HG03108 (cell line): ENCODE measurements around the gene FOSL2.

Experiments
- ATAC-seq: cut with Tn5 transposase; IDR thresholded peaks from one replicate; pipeline ENCODE4 v1.9.1; 2021; ENCODE audit warnings: moderate library complexity; ENCODE audit not compliant: unreplicated experiment

FOSL2 gene

DNA sequence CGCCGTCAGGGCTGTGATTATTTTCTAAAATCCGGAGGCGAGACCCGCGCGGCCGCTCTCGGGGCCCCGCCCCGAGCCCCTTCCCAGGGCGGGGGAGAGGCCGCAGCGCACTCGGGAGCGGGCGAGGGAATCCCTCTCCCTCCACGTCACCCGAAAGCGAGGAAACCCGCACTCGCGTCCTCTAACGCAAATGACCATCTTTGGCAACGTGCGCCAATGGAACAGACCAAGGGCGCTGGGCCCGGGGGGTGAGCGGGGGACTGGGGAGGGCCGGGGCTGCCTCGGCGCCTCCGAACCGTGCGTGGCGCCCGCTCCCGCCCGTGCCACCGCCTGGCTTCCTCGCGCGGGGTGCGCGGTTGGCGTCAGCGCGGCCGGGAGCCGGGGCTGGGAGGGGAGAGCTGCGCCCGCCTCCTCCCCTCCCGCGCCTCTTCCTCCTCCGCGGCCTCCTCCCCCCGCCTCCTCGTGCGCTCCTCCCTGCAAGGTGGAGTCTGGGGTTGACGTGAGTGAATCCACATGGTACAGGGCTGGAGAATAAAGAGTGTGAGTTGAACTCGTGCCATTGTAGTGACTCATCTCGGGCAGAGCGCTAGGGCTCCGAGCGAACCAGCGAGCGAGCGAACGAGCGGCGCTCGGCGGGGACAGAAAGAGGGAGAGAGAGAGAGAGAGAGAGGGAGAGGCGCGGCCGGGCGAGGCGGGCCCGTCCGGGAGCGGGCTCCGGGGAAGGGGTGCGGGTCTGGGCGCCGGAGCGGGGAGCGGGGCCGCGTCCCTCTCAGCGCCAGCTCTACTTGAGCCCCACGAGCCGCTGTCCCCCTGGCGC is at the start of gene FOSL2:
Gene FOSL2 (plus strand): TSS at position 562 of the 817 bp plus-strand sequence. CDS start 863 bp downstream, outside the sequence.
- ATAC-seq: peak; percentile 77

DNA sequence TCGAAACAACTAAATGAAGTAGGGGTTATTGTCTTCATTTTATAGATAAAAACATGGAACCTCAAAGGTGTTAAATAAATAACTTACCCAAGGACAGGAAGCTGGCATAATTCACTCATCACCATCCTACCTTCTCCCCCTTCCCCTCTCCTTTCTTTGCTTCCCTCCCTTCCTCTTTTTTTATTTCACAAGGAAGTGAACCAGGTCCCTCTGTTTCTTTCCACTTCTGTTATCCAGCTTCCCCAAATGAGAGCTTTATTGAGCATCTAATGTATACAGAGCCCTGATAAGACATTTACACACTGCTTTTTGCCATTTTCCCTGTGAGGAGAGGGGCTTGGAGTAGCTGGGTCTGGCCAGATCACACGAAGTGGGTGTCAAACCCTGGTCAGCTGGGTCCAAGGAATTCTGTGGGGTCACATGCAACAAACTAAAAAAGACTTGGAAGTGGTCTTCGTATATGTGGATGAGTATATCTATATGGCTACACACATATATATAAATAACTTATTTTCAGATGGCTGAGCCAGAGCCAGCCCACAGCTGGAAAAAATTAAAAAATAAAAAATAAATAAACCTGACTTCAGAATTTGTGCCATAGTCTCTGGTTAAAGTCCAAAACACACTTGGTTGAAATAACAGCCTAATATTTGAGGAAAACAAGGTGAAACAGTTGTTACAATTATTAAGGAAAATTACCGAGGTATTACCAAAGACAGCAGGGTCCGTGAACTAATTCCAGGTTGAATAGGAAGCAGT is 49.3 kb upstream of the FOSL2 start:
- no peak for ATAC-seq

DNA sequence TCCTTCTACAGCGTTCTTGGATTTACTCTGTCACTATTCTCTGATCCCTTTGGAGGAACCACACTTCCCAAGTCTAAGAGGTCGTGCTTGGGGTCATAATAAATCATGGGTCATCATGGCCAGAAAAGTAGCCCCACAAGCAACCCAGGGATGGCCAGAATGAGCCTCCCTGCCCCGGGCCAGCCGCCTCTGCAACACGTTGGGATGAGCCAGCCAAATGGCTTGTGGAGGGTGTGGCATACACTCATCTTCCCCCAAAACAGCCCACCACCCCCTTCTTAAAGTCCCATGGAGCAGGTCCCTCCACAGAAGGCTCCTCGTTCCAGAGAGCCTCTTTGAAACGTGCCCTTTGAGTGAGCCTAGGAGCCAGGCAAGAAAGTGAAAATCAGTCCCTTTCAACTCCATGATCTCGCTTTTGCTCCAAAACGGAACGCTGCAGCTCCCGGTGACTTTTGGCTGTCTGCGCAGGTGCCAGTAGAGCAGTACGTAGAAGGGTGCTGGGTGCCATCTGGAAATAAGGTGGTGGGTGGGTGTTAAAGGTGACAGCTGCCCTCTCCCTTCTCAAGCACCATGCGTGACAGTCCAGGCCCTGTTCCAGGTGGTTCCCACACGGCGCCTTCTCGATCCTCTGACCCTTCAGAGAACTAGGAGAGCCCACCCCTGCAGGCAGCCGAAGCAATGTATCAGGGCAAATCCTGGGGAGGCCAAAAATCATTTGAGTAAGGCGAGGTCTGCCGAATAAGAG is 48.5 kb upstream of the FOSL2 start:
- ATAC-seq: no peak

DNA sequence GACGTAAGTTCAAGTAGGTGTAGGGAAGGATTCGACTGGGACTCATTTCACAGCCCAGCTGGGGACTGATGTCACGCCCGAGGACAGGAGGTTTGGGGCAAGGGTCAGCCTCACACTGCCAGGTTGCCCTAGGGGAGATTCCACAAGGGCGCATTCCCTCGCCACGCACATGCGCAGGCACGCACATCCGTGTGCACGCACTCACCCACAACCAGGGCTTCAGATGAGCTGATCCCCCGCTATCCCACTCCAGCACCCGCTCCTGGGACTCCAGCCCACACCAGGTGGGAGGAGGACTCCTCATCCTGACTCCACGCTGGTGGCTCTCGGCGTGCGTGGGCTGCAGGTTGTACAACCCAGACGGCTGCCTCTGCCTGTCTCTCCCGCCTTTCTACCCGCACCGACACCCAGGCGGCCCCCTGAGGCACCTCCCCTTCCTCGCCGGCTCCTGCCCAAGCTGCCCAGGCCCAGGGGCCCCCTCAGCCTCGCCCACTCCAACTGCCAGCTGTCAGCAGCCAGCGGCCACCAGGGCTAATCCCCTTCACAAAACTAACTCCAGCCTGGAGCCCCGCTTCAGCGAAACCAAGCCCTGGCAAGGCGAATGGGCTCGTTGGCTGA is 47.8 kb upstream of the FOSL2 start:
- no peak for ATAC-seq

DNA sequence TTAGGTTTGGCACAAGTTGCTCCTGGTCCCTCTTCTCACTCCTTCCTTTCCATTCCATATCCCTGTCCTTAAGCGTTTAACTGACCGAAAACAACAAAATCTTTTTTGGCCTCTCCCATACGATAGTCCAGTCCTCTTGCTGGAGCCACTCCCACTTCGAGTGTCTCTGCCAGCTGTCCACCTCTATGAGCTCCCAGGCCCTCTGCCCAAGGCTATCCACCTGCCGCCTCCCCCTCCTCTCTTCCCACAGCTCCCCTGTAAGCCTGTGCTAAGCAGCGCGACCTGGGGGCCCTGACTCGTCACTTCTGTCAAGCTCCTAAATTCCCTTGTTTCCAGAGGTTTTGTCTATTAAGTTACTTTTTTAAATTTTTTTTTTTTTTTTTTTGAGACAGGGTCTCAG is 47.0 kb upstream of the FOSL2 start:
- ATAC-seq: no peak

DNA sequence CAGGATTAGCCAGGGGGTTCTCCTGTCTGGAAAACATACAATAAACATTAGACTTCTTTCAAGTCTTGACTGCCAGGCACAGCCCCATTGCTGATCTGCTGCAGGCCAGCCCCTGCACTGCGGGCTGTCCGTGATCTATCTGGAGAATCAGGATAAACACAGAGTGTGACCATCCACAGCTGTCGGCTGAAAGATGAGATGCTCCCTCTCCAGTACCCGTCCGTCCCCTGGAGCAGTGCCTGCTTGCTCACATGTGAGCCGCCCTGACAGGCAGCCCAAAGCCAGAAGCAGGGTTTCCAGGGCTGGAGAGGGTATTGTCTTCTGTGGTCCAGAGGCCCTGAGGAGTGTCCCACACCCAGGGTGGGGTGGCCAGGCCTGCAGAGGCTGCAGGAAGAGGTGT is 46.1 kb upstream of the FOSL2 start:
- no peak for ATAC-seq

DNA sequence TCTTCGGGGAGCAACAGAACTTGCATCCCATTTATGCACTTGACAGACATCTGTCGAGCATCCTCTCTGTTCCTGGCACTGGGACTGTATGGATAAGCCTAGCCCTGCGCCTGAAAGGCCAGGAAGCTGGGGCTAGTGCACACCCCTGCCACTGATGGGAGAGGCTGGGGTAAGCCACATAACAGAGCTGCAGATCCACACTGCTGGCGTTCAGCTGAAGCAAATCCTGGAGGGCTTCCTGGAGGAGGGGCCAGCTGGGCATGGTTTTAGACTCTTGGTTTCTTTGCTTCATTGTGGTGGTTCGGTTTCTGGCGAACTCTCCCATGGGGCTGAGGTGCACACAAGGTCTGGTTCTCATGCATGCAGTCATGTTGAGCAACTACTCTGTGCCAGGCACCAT is 45.5 kb upstream of the FOSL2 start:
- ATAC-seq: no peak

DNA sequence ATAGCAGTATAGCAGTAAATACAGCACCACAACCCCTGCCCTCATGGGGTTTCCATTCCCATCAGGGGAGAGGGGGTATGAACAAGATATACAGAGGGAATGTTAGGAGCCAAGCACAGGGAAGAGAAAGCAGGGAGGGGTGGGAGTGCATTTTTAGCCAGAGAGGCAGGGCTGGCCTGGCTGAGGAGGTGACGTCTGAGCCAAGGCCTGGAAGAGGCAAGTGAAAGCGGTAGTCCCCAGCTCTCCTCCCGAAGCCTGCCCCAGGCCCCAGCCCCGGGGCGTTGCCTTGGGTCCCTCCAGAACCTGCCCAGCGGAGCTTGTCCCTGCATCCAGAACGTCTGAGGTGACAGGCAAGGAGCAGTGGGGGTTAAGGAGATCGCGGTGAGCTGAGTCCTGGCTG is 45.1 kb upstream of the FOSL2 start:
- no peak for ATAC-seq

DNA sequence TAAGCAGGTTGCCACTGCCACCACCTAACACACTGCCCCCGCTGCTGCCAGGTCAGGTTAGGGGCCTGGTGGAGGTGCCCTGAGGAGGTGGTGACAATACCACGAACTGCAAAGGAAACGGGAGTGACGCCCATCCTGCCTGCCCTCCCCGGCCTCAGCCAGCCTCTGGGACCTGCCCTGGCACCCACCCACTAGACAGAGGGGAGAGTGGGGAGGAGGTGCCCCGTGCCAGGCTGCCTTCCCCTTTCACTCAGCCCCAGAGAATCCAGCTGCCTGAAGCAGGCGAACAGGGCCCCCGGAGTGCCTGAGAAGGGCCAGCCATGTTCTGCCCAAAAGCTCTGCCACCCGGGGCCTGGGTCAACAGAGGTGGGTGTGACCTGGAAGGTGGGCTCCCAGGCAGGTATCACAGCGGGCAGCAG is 44.5 kb upstream of the FOSL2 start:
- ATAC-seq: no peak

DNA sequence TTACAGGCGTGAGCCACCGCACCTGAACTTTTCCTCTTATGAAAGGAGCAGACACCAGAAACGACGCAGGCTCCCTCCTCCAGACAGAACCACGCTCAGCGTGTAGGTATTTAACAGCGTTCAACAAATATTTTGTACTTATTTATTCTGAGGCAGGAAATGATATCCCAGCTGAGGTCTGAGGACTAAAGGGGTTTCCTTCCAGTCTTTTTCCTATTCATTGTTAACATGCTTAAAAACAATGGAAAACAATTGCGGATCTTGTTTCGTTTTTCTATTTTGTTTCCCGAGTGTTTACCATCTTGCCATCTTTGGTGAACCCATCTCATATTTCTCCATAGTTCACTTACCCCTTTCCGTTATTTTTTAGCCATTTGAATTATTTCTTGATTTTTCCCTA is 43.7 kb upstream of the FOSL2 start:
- ATAC-seq: no peak

DNA sequence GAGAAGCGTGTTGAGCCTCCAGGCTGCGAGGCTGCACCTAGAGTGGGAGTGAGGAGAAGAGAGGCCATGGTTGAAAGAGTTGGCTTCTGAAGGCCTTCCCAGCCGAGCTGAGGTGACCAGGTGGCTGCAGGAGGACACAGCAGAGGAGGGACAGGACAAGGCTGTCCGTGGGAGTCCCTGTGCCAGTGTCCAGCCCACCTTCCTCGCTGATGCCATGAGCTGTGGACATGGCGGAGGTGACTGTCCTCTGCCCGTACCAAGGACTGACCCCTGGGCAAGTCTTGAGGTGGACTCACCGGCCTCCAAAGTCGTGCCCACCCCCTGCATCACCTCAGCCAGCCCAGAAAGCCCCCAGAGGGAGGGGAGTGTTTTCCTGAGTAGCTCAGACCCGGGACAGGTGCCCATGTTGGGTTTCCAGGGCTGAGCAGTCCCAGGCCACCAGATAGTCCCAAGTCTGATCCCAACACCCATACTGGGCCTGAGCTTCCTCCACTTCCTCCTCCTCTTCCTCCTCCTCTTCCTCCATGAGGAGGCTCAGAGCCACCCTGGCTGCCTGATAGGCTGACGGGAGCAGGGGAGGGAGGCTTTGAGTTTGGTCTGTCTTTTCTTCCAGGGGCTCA is 43.0 kb upstream of the FOSL2 start:
- no peak for ATAC-seq

DNA sequence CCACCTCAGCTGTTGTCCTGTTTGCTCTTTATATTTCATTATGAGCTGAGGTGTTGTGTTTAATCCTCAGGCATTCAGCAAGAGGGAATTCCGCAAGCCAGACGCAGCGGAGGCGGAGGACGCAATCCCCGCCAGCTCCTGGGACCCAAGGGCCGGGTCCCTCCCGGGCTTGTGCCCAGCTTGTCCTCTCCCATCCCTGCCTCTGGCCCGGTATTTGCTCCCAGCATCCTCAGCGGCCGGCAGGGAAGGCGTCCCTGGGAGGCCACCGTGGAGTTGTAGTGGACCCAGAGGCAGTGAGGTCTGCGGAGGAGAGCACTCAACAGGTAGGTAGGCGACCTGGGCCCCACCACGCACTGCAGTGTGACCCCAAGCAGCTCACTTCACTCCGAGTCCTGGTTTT is 42.5 kb upstream of the FOSL2 start:
- no peak for ATAC-seq

DNA sequence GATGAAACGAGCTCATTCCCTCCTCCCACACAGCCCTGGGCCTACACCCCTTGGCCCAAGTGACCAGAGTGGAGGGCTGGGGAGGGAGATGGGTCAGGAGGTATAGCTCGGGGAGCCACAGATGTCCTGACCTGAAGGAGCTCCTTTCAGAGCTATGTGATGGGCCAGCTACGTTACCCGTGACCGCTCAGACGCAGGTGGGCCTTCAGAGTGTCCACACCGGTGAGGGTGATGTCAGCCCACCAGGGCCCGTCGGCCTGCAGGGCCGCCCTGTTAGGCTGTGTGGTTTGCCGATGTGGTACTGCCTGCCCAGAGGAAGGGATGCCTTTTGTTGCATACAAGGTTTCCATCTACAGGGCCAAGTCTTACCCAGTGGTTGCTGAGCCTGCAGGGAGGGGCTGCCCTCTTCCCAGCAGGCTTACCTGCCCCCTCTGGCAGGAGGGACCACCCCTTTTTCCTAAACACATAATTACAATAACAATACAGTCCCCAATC is 41.8 kb upstream of the FOSL2 start:
- no peak for ATAC-seq

DNA sequence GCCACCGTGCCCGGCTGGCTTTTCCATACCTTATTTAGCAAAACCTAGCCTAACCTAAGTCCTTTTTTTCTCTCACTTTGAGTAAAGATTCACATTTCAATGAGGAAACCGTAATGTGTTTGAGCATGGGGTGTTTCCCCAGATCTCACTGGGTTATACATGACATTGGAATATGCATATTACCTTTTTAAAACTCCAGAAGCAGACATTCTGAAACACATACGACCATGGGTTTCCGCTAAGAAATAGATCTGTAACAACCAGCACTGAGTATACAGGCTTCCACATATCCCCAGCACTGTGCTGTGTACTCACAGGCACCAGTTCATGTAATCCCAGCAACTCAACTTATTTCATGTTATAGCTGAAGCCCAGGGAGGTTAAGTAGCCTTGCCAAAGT is 41.0 kb upstream of the FOSL2 start:
- no peak for ATAC-seq

DNA sequence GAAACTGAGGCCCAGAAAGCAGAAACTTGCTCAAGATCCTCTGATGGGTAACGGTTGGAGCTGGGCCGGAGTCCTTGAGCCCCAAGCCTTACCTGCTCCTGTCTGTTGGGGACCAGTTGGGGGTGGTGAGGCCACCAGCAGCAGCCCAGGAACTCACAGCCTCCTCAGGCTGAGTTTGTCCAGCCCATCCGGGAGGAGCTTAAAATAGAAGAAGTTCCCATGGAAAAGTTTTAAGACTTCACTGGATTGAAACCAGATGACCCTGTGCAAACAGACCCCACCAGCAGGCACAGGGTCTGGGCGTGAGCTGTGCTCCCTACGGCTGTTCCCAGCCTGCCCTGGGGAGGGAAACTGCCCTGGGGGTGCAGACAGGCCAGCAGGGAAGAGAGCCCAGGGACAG is 40.6 kb upstream of the FOSL2 start:
- ATAC-seq: no peak

DNA sequence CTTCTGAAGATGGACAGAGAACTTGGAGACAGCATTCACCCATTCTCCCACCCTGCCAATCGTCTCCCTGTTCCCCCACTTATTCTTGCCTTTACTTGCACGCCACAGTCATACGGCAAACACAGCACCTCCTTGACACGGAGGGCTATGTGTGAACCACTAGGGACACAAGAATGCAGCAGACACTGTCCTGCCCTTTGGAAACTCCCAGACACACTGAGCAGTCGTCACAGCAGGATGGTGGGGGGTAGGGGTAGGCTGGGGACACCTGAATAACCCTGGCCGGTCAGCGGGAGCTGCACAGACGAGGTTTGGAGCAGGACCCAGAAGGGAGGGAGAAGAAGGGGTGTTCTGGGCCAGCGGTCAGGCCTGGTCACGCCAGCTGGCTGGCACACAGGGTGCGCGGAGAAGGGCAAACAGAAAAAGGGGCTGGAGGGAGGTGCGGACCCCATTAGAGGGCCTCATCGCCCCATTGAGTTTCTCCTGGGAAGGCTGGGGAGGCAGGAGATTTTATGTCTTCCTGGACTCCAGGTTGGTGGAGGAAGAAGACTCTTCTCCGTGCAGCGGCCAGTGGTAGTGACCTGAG is 40.0 kb upstream of the FOSL2 start:
- no peak for ATAC-seq

DNA sequence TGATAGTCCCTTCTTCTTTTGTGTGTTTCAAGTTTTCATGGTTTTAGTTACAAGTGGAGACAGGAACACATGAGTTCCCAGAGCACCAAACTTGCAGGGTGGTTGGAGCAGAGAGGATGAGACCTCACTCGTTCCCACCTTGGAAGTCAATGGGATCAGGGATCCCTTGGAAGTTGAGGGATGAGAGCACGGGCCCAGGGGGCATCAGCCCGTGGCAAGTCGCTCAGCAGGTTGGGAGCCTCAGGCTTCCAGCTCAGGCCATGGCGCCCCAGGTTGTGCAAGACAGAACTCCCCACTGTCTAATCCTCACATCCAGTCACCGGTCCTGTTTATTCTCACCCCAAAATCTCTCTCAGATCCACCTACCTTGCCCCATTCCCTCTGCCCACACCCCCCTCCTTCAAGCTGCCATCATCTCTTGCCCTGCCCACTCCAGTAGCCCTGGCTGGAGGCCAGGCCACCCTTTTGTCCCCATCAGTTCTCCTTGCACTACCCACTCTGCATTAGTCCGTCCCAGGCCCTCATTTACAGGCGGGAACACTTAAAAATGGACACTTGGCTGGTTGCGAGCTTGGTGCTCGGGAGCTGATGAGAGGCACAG is 37.6 kb upstream of the FOSL2 start:
- ATAC-seq: no peak

DNA sequence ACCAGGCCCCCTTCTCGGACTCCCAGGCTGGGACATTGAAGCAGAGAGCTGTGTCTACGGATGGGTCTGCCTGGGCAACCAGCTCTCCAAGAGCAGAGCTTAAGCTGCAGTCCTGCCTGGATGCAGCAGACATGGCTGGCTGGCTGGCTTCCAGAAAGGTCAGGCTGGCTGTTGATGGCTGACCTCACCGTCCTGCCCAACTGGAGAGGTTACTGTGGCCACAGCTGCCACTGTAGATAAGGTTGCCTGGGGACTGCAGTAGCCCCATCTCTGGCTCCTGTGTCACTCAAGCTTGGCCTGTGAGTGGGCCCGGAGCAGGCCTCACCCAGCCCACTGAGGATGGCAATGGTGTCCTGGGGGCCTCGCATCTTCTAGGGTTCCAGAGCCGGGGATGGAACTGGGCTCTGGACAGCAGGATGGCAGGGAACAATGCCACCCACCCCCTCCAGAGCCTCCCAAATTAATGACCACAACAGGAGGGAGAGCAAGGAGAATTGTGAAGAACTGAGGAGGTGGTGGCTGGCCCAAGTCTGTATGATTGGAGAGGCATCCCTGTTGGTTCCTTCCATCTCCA is 37.0 kb upstream of the FOSL2 start:
- no peak for ATAC-seq

DNA sequence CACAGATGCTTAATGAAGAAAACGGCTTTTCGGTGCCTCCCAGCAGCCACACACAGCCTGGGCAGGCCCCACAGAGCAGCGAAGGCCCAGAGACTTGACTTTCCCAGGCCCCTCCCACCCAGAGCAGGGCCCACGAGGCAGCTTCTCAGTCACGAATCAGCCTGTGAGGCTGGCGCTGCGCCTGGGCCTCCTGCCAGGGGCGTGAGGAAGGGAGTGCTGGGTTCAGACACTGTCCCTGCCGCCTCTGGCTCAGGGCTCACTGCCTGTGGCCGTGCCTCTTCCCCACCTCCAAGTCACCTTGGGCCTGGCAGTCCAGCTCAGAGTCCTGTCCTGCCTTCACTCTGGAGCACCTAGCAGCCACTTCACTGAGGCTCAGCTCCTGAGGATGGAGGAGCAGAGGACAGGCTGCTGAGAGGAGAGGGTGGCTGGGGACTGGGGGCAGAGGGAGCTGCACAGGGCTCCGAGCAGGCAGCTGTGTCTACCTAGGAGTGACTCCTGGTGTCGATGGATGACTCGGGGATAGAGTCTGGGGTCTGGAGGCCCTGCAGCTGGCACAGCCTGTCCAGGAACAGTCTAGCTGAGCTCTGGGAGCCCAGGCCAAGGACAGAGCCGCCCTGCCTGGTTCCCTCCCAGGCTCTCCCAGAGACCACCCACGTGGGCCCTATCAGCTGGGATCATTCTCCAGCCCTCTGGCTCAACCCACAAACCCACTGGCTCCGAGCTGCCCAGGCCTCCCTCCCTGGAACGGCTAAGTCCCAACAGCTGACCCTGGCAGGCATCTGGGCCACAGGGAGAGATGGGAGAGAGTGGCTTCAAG is 36.4 kb upstream of the FOSL2 start:
- no peak for ATAC-seq
